ENCODE measurements around the gene TAGLN2. TPM values are rescaled to one million over a fixed set of nuclear protein-coding genes. Genes with fewer than 3 reads are reported as not detected.
A peak's percentile ranks its signal among the peaks of the same experiment; 100 is the strongest.

The TAGLN2 gene
- total RNA-seq, result 442 and 461 TPM in 2 replicates

- DNase-seq (ENCODE audit: low spot score), result peak; percentile 92
- intact Hi-C loops (cut with micrococcal nuclease), result loop anchor here (1.0 to 10.0 kb wide), 7 partner anchors 11 to 1120 kb away; partner anchors contain the start of genes DCAF8, DUSP23, IGSF8 and PIGM
- peak within 1 kb of the TSS; percentile 94 for H3K4me3 Mint-ChIP-seq
- peak within 1 kb of the TSS; percentile 99 for H3K27ac Mint-ChIP-seq
- H3K9me3 Mint-ChIP-seq, result no peaks in the 10 kb centered on the region
- H3K27me3 Mint-ChIP-seq (ENCODE audit: insufficient read depth), result peaks cover 1% of the 10 kb centered on the region
- H3K36me3 Mint-ChIP-seq (ENCODE audit: low read depth), result peaks cover 25% of the 10 kb centered on the region
- peaks cover 57% of the 10 kb centered on the region for H3K4me1 Mint-ChIP-seq (ENCODE audit: low read depth)
Observed at GRCh38 chr1:159924791-159925718, at the start of gene TAGLN2. TSS of gene TAGLN2 (minus strand) at chr1:159925507. CDS start at chr1:159920509, 4,998 bp downstream.

- H3K27me3 Mint-ChIP-seq (ENCODE audit: insufficient read depth), result peaks cover 13% of the 10 kb centered on the region
- H3K4me1 Mint-ChIP-seq (ENCODE audit: low read depth), result no peaks in the 10 kb centered on the region
- no peak for DNase-seq (ENCODE audit: low spot score)
- H3K9me3 Mint-ChIP-seq, result no peaks in the 10 kb centered on the region
- intact Hi-C loops (cut with micrococcal nuclease), result no loop called here
- no peak overlapping the region for H3K4me3 Mint-ChIP-seq
- no peak overlapping the region for H3K27ac Mint-ChIP-seq
- no peaks in the 10 kb centered on the region for H3K36me3 Mint-ChIP-seq (ENCODE audit: low read depth)
Observed at GRCh38 chr1:159974350-159974965, 49.2 kb upstream of the TAGLN2 start.

GRCh38 chr1:159973350-159973940 is 48.1 kb upstream of the TAGLN2 start:
- Mint-ChIP-seq H3K36me3 (ENCODE audit: low read depth) (no peaks in the 10 kb centered on the region), H3K27ac (no peak overlapping the region), H3K4me3 (no peak overlapping the region), H3K4me1 (ENCODE audit: low read depth) (no peaks in the 10 kb centered on the region), H3K9me3 (no peaks in the 10 kb centered on the region), H3K27me3 (ENCODE audit: insufficient read depth) (peaks cover 13% of the 10 kb centered on the region)
- no peak for DNase-seq (ENCODE audit: low spot score)
- intact Hi-C loops (cut with micrococcal nuclease), result no loop called here

GRCh38 chr1:159972443-159973205 is 47.3 kb upstream of the TAGLN2 start:
- no peaks in the 10 kb centered on the region for H3K9me3 Mint-ChIP-seq
- H3K36me3 Mint-ChIP-seq (ENCODE audit: low read depth), result no peaks in the 10 kb centered on the region
- no peak overlapping the region for H3K27ac Mint-ChIP-seq
- H3K27me3 Mint-ChIP-seq (ENCODE audit: insufficient read depth), result peaks cover 17% of the 10 kb centered on the region
- no peak overlapping the region for H3K4me3 Mint-ChIP-seq
- DNase-seq (ENCODE audit: low spot score), result no peak
- no peaks in the 10 kb centered on the region for H3K4me1 Mint-ChIP-seq (ENCODE audit: low read depth)
- intact Hi-C loops (cut with micrococcal nuclease), result no loop called here

GRCh38 chr1:159970932-159971342 is 45.6 kb upstream of the TAGLN2 start:
- H3K9me3 Mint-ChIP-seq, result no peaks in the 10 kb centered on the region
- H3K4me3 Mint-ChIP-seq, result no peak overlapping the region
- H3K4me1 Mint-ChIP-seq (ENCODE audit: low read depth), result no peaks in the 10 kb centered on the region
- H3K27me3 Mint-ChIP-seq (ENCODE audit: insufficient read depth), result peaks cover 18% of the 10 kb centered on the region
- intact Hi-C loops (cut with micrococcal nuclease), result no loop called here
- no peak overlapping the region for H3K27ac Mint-ChIP-seq
- DNase-seq (ENCODE audit: low spot score), result no peak
- no peaks in the 10 kb centered on the region for H3K36me3 Mint-ChIP-seq (ENCODE audit: low read depth)

GRCh38 chr1:159968901-159969300 is 43.6 kb upstream of the TAGLN2 start:
- Mint-ChIP-seq H3K27me3 (ENCODE audit: insufficient read depth) (peaks cover 29% of the 10 kb centered on the region), H3K4me1 (ENCODE audit: low read depth) (no peaks in the 10 kb centered on the region), H3K36me3 (ENCODE audit: low read depth) (no peaks in the 10 kb centered on the region), H3K9me3 (no peaks in the 10 kb centered on the region), H3K27ac (no peak overlapping the region), H3K4me3 (no peak overlapping the region)
- intact Hi-C loops (cut with micrococcal nuclease), result no loop called here
- no peak for DNase-seq (ENCODE audit: low spot score)

GRCh38 chr1:159965263-159965662 is 40.0 kb upstream of the TAGLN2 start:
- no peaks in the 10 kb centered on the region for H3K9me3 Mint-ChIP-seq
- H3K4me3 Mint-ChIP-seq, result no peak overlapping the region
- no peaks in the 10 kb centered on the region for H3K36me3 Mint-ChIP-seq (ENCODE audit: low read depth)
- H3K27ac Mint-ChIP-seq, result no peak overlapping the region
- intact Hi-C loops (cut with micrococcal nuclease), result no loop called here
- no peaks in the 10 kb centered on the region for H3K4me1 Mint-ChIP-seq (ENCODE audit: low read depth)
- no peak for DNase-seq (ENCODE audit: low spot score)
- H3K27me3 Mint-ChIP-seq (ENCODE audit: insufficient read depth), result peaks cover 40% of the 10 kb centered on the region

- intact Hi-C loops (cut with micrococcal nuclease), result no loop called here
- Mint-ChIP-seq H3K36me3 (ENCODE audit: low read depth) (no peaks in the 10 kb centered on the region), H3K4me3 (no peak overlapping the region), H3K4me1 (ENCODE audit: low read depth) (peaks cover 4% of the 10 kb centered on the region), H3K27me3 (ENCODE audit: insufficient read depth) (peaks cover 40% of the 10 kb centered on the region), H3K9me3 (no peaks in the 10 kb centered on the region), H3K27ac (no peak overlapping the region)
- DNase-seq (ENCODE audit: low spot score), result no peak
Observed at GRCh38 chr1:159964144-159964543, 38.8 kb upstream of the TAGLN2 start.

GRCh38 chr1:159962176-159962575 is 36.9 kb upstream of the TAGLN2 start:
- Mint-ChIP-seq H3K4me1 (ENCODE audit: low read depth) (peaks cover 10% of the 10 kb centered on the region), H3K27ac (no peak overlapping the region), H3K36me3 (ENCODE audit: low read depth) (no peaks in the 10 kb centered on the region), H3K4me3 (no peak overlapping the region), H3K9me3 (no peaks in the 10 kb centered on the region), H3K27me3 (ENCODE audit: insufficient read depth) (peaks cover 32% of the 10 kb centered on the region)
- no peak for DNase-seq (ENCODE audit: low spot score)
- intact Hi-C loops (cut with micrococcal nuclease), result no loop called here

- Mint-ChIP-seq H3K27ac (no peak overlapping the region), H3K36me3 (ENCODE audit: low read depth) (no peaks in the 10 kb centered on the region), H3K27me3 (ENCODE audit: insufficient read depth) (peaks cover 29% of the 10 kb centered on the region), H3K9me3 (no peaks in the 10 kb centered on the region), H3K4me3 (no peak overlapping the region), H3K4me1 (ENCODE audit: low read depth) (peaks cover 10% of the 10 kb centered on the region)
- DNase-seq (ENCODE audit: low spot score), result no peak
- intact Hi-C loops (cut with micrococcal nuclease), result no loop called here
Observed at GRCh38 chr1:159961636-159962035, 36.3 kb upstream of the TAGLN2 start.

- no peak overlapping the region for H3K4me3 Mint-ChIP-seq
- intact Hi-C loops (cut with micrococcal nuclease), result no loop called here
- no peak for DNase-seq (ENCODE audit: low spot score)
- H3K27me3 Mint-ChIP-seq (ENCODE audit: insufficient read depth), result peaks cover 24% of the 10 kb centered on the region
- H3K36me3 Mint-ChIP-seq (ENCODE audit: low read depth), result no peaks in the 10 kb centered on the region
- H3K4me1 Mint-ChIP-seq (ENCODE audit: low read depth), result peaks cover 10% of the 10 kb centered on the region
- H3K27ac Mint-ChIP-seq, result no peak overlapping the region
- H3K9me3 Mint-ChIP-seq, result no peaks in the 10 kb centered on the region
Observed at GRCh38 chr1:159960721-159961381, 35.5 kb upstream of the TAGLN2 start.

- Mint-ChIP-seq H3K9me3 (no peaks in the 10 kb centered on the region), H3K27me3 (ENCODE audit: insufficient read depth) (peaks cover 15% of the 10 kb centered on the region), H3K4me1 (ENCODE audit: low read depth) (peaks cover 10% of the 10 kb centered on the region), H3K36me3 (ENCODE audit: low read depth) (no peaks in the 10 kb centered on the region), H3K4me3 (no peak overlapping the region), H3K27ac (no peak overlapping the region)
- intact Hi-C loops (cut with micrococcal nuclease), result no loop called here
- no peak for DNase-seq (ENCODE audit: low spot score)
Observed at GRCh38 chr1:159959451-159959850, 34.1 kb upstream of the TAGLN2 start.

All from activated T-helper 1 cell treated with anti-CD3 and anti-CD28 coated beads, Interleukin-12 subunit alpha, Interleukin-12 subunit beta, Interleukin-2, Interleukin-4 antibody, amounts not matched to agents 30 ng/mL and 10 ng/mL and 1 ng/mL, durations not matched to agents 14 hours and 24 hours and 36 hours (primary cell).